BJ (cell line): ENCODE results near the gene STK11IP. TPM values are rescaled to one million over a fixed set of nuclear protein-coding genes. Genes with fewer than 3 reads are reported as not detected.

ENCODE experiments used
- CTCF ChIA-PET: fragments of 350-600 bp; formaldehyde crosslinking; extraction: SDS; loops from one replicate; lab custom pipeline; 2021; ENCODE audit warnings: antibody characterized with exemption, inconsistent platforms; lab: Yijun Ruan, JAX
- POLR2A ChIA-PET: fragments of 300-600 bp; sonication (Branson Sonifier 250); formaldehyde crosslinking; extraction: SDS; loops from one replicate; lab custom pipeline; 2021; ENCODE audit warnings: antibody characterized with exemption; lab: Charles Lee
- DNase-seq: peaks from one replicate; pipeline ENCODE4 v3.0.0-alpha.2; 2011; ENCODE audit warnings: low read depth
- H3K27me3 ChIP-seq: 2 replicates; pipeline ENCODE4 v1.6.0; 2011; ENCODE audit warnings: low read length; ENCODE audit not compliant: control insufficient read depth, insufficient read depth
- H3K36me3 ChIP-seq: 2 replicates; pipeline ENCODE4 v1.5.1; 2011; ENCODE audit warnings: low read length; ENCODE audit not compliant: control insufficient read depth, insufficient read depth
- H3K4me3 ChIP-seq: 2 replicates; pipeline ENCODE4 v1.5.1; 2011; ENCODE audit warnings: low read depth, mild to moderate bottlenecking, control low read depth, low read length
- polyA plus RNA-seq: library from polyadenylated mRNA; depleted of rRNA; stranded (reverse); fragments of >200 nt; gene quantifications from 2 replicates; pipeline ENCODE4 v1.2.3, GENCODE V29; 2011
- TF ChIP-seq, protein P1 (sequence below): IDR thresholded peaks from 2 replicates; pipeline ENCODE4 v1.5.1; 2011; ENCODE audit warnings: low read depth, mild to moderate bottlenecking, control low read depth, inconsistent platforms, low read length, moderate library complexity; ENCODE audit not compliant: insufficient read depth

Gene STK11IP
- polyA plus RNA-seq, 1 experiment: 21.0 TPM

DNA sequence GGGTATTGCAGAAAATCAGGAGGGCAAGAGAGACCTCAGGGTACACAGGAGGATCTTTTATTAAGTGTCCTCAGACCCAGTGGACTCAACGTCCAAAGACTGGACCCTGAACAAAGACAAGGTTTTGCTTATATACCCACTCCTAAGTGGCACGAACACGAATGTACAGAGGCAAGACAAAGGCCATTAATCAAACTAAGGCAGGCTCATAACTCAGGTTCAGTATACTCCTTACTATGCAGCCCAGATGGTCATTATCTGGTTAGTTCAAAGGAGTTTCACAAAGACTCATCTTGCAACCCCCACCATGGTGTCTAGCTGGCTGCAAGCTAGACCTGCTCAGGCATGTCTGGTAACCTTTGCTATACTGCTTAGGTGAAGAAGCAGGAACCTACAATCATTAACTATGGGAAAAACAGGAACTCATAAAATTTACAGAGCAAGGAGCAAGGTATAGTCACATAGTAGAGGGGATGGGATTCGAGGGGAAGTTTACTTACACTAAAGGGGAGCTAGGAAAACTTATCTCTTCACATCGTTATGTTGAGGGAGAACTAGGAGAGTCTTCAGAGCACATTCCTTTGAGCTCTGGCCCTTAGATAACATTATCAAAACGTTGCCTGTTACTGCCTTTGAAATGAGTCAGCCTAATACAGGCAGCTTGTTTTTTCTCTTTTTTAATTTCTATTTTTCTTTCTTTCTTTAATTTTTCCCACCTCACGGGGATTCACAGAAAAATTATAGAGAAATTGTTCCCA lies 63.7 kb downstream of the STK11IP start:
- TF ChIP-seq, protein P1, sequence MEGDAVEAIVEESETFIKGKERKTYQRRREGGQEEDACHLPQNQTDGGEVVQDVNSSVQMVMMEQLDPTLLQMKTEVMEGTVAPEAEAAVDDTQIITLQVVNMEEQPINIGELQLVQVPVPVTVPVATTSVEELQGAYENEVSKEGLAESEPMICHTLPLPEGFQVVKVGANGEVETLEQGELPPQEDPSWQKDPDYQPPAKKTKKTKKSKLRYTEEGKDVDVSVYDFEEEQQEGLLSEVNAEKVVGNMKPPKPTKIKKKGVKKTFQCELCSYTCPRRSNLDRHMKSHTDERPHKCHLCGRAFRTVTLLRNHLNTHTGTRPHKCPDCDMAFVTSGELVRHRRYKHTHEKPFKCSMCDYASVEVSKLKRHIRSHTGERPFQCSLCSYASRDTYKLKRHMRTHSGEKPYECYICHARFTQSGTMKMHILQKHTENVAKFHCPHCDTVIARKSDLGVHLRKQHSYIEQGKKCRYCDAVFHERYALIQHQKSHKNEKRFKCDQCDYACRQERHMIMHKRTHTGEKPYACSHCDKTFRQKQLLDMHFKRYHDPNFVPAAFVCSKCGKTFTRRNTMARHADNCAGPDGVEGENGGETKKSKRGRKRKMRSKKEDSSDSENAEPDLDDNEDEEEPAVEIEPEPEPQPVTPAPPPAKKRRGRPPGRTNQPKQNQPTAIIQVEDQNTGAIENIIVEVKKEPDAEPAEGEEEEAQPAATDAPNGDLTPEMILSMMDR: no peak
- H3K36me3 ChIP-seq: no peaks in the 10 kb centered on the region
- no peak overlapping the region for H3K4me3 ChIP-seq
- H3K27me3 ChIP-seq: no peaks in the 10 kb centered on the region; the same call in 1 of the 2 replicates
- no peak for DNase-seq
- ChIA-PET CTCF (interaction anchor here (0.6 to 1.3 kb wide), 5 partner anchors 13 to 119 kb away, joined by 3 to 4 read pairs (median 3); no protein-coding TSS in a partner anchor), POLR2A (no interaction called here)

DNA sequence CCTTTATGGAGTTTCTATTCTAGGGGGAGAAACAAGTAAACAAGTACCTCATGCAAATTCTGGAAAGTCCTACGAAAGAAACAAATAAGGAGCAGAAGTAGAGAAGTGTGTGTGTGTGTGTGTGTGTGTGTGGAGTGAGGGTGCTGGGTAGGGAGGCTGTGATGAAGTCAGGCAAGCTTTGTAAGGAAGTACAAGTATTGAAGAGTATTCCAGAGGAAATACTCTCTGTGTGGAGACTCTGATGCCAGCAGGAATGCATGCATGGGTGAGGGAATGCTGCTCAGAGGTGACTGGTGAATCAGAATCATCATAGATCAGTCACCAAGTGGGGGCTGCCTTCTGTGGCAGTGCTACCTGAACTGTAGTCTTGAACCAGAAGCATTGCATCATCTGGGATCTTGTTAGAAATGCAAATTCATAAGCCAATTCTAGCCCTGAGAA lies 64.3 kb downstream of the STK11IP start:
- TF ChIP-seq, protein P1: no peak
- no peaks in the 10 kb centered on the region; the same call in 1 of the 2 replicates for H3K27me3 ChIP-seq
- ChIA-PET POLR2A (no interaction called here), CTCF (interaction anchor here (0.6 to 1.3 kb wide), 5 partner anchors 13 to 102 kb away, joined by 3 to 4 read pairs (median 3); no protein-coding TSS in a partner anchor)
- H3K4me3 ChIP-seq: no peak overlapping the region
- no peak for DNase-seq
- no peaks in the 10 kb centered on the region for H3K36me3 ChIP-seq

DNA sequence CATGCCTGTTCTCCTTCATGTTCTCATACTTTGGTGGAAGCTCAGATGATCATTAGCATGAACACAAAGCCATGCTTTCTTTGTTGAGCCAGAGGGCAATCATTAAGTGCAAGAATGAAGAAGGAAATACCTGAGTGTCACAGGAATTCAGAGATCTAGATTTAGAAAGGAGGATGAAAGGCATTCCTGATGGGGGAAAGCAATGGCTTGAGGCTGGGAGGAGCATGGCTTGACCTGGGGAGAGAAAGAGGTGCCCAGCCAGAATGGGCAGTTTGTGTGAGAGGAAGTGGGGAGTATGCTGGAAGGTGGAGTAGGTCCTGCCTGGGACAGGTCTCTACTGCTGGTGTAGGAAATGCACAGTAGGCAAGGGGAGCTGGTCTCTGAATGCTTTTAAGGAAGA lies 64.9 kb downstream of the STK11IP start:
- DNase-seq: no peak
- POLR2A ChIA-PET: no interaction called here
- Histone ChIP-seq H3K4me3 (no peak overlapping the region), H3K36me3 (no peaks in the 10 kb centered on the region), H3K27me3 (no peaks in the 10 kb centered on the region; the same call in 1 of the 2 replicates)
- CTCF ChIA-PET: interaction anchor here (1.0 kb wide), 1 partner anchor 27 kb away, joined by 3 read pairs; no protein-coding TSS in a partner anchor
- TF ChIP-seq, protein P1: no peak

DNA sequence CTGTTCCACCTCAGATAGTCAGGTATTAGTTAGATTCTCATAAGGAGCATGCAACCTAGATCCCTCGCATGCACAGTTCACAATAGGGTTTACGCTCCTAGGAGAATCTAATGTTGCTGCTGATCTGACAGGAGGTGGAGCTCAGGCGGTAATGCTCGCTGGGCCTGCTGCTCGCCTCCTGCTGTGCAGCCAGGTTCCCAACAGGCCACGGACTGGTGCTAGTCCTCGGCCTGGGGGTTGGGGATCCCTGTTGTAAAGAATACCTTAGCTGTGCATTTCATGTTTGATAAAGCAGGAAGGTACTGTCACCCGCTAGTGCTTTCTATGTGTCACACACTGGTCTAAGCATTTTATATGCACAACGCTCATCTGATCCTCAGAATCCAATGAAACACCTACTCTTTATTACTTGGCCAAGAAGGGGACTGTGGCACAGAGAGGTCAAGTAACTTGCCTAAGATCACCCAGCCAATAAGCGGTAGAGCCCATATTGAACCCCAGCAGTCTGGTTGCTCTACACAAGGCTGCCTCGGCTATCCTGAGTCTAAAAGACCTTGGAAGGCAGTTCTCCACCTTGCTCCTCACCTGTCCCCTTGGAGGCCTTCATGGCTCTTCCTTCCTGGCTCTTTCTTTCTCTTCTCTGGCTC lies 65.6 kb downstream of the STK11IP start:
- Histone ChIP-seq H3K4me3 (no peak overlapping the region), H3K36me3 (no peaks in the 10 kb centered on the region), H3K27me3 (no peaks in the 10 kb centered on the region; the same call in 1 of the 2 replicates)
- no peak for DNase-seq
- TF ChIP-seq, protein P1: no peak
- ChIA-PET CTCF (interaction anchor here (1.7 kb wide), 1 partner anchor 11 kb away, joined by 5 read pairs; no protein-coding TSS in a partner anchor), POLR2A (no interaction called here)

DNA sequence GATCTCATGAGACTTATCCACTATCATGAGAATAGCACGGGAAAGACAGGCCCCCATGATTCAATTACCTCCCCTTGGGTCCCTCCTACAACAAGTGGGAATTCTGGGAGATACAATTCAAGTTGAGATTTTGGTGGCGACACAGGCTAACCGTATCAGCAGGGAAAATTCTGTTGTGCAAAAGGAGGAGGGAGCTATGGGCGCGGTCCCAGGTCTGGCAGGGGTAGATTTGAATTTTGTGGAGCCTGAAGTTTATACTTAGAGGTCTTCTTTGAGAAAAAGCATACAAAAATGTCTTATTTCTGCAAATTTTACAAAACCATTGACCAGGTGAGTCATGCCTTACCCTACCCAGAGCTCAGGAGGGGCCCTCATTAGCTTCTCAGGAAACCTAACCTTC lies 66.4 kb downstream of the STK11IP start:
- ChIA-PET POLR2A (no interaction called here), CTCF (interaction anchor here (0.5 to 3.2 kb wide), 3 partner anchors 10 to 1814 kb away, joined by 3 to 8 read pairs (median 5); no protein-coding TSS in a partner anchor)
- TF ChIP-seq, protein P1: no peak

More for the DNA sequence above, 66.4 kb downstream of the STK11IP start:
- H3K36me3 ChIP-seq: no peaks in the 10 kb centered on the region
- DNase-seq: no peak
- H3K27me3 ChIP-seq: no peaks in the 10 kb centered on the region; the same call in 1 of the 2 replicates
- H3K4me3 ChIP-seq: no peak overlapping the region
